ENCODE measurements around the gene ZNF280A.

- TF ChIP-seq ZNF565 (CRISPR knock-in tag; conservative IDR thresholded peaks at IDR 0.05; ENCODE audit: low read depth) (no peak), TOX (CRISPR knock-in tag; IDR thresholded peaks at IDR 0.05; ENCODE audit: borderline replicate concordance) (no peak), ZFP30 (CRISPR knock-in tag; IDR thresholded peaks at IDR 0.05) (no peak), ISL1 (CRISPR knock-in tag; IDR thresholded peaks at IDR 0.05) (no peak), ZNF8 (CRISPR knock-in tag; IDR thresholded peaks at IDR 0.05) (no peak), SNAI2 (CRISPR knock-in tag; IDR thresholded peaks at IDR 0.05) (no peak), RARB (CRISPR knock-in tag; IDR thresholded peaks at IDR 0.05) (no peak)
Observed at GRCh38 chr22:22479999-22480532, 40.0 kb downstream of the ZNF280A start.

Data from SK-N-SH treated with all-trans-retinoic acid at 6 μM for 48 hours (cell line).